Stimulated activated CD4-positive, alpha-beta T cell treated with anti-CD3 and anti-CD28 coated beads, Interleukin-15, amount 100 ng/mL, for 48 hours (primary cell): Measurements from ENCODE around the gene ZNF485.
"Not testable (repeated sequence)": the region's sequence is repeated elsewhere in the genome, so short reads cannot be mapped to it uniquely, and the experiment has no call there.

Experiments
- DNase-seq, 2 donors: peaks; one replicate each; pipeline ENCODE4 v3.0.0-alpha.2; 2020; ENCODE audit warnings: low read depth in 2 of 2

Gene ZNF485

GRCh38 chr10:43605850-43606322, 352 bp upstream of the ZNF485 start:
- no peak for DNase-seq

GRCh38 chr10:43607199-43607573, 948 bp downstream of the ZNF485 start:
- no peak for DNase-seq

DNA sequence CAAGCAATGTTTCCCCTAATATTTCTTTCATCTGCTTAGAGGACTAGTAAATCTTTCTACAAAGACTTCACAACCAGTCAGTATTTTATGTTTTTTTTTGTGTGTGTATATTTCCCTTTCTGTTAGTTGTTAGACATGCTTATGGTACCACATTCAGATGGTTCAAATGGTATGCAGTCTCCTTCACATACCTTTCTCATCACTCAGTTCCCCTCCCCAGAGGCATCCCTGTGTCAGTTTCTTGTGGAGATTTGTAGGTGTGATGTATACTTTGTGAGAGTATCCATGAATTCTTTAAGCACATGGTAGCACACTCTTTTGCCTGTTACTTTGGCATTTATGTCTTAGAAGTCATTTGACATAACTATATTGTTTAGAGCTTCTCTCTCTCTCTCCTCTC, 4.4 kb downstream of the ZNF485 start:
- DNase-seq, result no peak

GRCh38 chr10:43616697-43617370, 10.6 kb downstream of the ZNF485 start:
- DNase-seq, result no peak

- no peak for DNase-seq
These were observed 13.1 kb downstream of the ZNF485 start for GRCh38 chr10:43619368-43619767.

DNA sequence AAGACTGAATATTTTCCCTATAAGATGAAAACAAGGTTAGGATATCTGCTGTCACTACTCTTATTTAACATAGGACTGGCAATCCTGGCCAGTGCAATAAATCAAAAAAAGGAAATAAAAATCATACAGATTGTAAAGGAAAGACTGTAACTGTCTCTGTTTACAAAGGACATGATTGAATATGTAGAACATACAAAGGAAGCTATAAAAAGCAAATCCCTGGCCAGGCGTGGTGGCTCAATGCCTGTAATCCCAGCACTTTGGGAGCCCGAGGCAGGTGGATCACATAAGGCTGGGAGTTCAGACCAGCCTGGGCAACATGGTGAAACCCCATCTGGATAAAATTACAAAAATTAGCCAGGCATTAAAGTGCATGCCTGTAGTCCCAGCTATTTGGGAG, 15.8 kb downstream of the ZNF485 start:
- DNase-seq, result no peak

GRCh38 chr10:43623351-43623750, 17.1 kb downstream of the ZNF485 start:
- DNase-seq, result no peak

GRCh38 chr10:43627942-43628341, 21.7 kb downstream of the ZNF485 start:
- no peak for DNase-seq

- no peak for DNase-seq
These were observed 22.7 kb downstream of the ZNF485 start for GRCh38 chr10:43628956-43629355.

GRCh38 chr10:43635816-43636215, 29.6 kb downstream of the ZNF485 start:
- not testable (repeated sequence) for DNase-seq

DNA sequence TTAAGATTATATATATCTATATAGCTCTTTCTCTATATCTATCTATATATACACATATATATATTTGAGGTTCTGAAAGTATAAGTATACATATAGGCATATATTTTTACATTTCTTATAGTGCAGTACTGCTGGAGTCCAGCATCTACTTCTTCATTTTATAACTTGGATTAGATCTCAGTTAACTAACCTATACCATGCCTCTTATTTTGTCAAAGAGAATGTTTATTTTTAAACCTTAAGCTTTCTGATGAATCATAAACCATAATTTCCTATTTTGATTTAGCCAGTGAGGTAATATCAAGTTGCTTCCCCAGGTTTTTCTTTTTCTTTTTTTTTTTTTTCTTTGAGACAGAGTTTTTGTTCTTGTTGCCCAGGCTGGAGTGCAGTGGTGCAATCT, 34.4 kb downstream of the ZNF485 start:
- DNase-seq, result no peak

GRCh38 chr10:43644252-43644651, 38.0 kb downstream of the ZNF485 start:
- DNase-seq, result no peak

DNA sequence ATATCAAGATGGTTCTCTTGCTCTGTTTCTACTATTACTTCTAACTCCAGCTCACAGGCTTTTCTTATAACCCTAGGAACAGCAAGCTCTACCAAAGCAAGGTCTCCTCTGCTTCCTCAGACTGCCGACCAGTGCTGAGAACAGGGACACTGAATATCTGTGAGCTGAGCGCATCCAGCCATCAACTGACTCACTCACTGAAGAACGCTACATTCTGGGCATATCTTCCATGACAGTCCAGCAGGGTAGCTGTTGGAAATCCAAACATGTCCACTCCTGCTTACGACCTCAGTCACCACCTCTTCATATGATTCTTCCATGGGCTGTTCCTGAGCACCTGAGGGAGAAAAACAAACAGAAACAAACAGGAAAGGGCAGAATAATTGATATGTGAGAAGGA, 39.6 kb downstream of the ZNF485 start:
- DNase-seq, result no peak

- DNase-seq, result no peak
These were observed 41.3 kb downstream of the ZNF485 start for GRCh38 chr10:43647576-43647975.

- no peak for DNase-seq
These were observed 41.8 kb downstream of the ZNF485 start for GRCh38 chr10:43648095-43648397.

DNA sequence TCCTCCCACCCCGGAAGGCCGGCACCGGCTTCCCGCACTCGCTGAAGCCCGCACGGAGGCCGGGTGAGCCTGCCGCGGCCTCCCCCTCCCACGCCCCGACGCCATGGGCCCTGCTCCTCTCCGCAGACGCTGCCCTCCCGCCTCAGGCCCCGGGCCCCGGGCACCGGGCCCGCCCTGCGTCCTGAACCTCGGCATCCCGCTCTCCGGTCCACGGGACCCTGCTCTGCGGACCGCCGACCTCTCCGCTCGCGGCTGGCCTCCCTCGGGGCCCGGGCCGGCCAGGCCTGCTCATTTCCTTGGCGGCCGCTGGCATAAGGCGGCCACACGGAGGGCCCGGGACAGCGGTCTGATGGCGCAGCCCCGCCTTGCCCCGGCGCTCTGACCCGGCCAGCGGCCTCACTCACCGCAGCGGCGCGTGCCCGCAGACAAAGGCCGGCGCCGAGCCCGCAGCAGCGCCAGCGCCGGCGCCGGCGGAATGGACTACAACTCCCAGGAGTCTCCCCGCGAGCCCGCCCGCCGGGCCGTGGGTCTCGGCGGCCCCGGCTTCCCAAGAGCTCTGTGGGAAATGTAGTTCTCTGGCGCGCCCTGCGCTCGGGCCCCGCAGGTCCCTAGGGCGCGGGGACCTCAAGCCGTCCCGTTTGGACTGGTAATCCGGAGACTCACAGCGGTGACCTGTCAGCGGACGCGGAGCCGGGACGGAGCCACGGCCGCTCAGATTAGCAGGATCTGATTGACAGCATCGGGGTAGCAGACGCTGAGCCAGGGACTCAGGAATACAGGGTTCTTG, 42.4 kb downstream of the ZNF485 start, which contains the start of gene ZNF32:
TSS of gene ZNF32 (minus strand) at position 484 of the 787 bp plus-strand sequence. CDS start 2,748 bp downstream, outside the sequence.
- peak; percentile 70 to 74 for DNase-seq

GRCh38 chr10:43649185-43649523, 42.9 kb downstream of the ZNF485 start:
- DNase-seq, result no peak

DNA sequence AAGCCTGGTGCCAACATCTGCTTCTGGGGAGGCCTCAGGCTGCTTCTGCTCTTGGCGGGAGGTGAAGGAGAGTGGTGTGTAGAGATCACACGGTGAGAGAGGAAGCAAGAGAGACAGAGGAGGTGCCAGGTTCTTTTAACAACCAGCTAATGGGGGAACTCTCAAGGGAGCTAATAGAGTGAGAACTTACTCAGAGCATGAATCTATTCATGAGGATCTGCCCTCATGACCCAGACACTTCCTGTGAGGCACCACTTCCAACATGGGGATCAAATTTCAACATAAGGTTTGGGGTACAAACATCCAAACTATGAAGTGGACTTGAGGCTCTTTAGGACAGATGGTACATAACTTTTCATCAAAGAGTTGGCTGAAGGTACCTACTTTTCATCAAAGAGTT, 47.5 kb downstream of the ZNF485 start:
- no peak for DNase-seq

DNA sequence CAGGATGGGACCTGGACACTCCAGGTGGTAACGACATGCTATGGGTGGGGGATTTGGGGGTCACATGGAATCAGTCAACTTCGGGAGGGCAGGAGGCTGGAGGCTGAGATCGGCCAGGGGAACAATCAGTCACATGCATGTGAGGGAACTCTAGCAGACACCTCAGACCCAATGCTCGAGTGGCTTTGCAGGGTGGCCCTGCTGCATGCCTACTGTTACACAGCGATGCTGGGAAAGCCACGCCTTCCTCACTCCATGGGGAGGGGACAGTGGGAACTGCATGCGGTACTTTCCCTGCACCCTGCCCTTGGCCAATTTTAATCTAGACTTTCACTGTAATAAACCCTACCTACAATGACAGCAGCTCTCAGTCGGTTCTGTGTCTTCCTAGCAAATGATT, 49.1 kb downstream of the ZNF485 start:
- no peak for DNase-seq

DNA sequence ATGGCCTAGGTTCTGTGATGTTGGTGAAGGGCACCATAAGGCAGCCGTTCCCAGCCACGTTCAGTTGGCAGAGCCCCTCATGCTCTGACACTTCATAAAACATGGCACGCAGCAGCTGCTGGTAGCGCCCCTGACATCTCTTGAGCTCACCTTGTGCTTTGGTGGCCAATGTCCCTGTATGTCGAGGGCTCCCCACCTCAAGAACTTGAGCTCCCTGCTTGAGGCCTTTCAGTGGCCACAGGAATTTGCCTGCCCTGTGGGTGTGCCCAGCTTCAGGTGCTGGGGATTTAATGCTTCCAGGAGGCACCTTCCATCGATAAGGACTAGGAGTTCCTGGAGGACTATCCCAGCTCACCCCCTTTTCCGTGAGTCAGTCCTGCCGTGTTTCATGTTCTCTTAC, 52.0 kb downstream of the ZNF485 start:
- no peak for DNase-seq

GRCh38 chr10:43665054-43665453, 58.8 kb downstream of the ZNF485 start:
- DNase-seq, result no peak

DNA sequence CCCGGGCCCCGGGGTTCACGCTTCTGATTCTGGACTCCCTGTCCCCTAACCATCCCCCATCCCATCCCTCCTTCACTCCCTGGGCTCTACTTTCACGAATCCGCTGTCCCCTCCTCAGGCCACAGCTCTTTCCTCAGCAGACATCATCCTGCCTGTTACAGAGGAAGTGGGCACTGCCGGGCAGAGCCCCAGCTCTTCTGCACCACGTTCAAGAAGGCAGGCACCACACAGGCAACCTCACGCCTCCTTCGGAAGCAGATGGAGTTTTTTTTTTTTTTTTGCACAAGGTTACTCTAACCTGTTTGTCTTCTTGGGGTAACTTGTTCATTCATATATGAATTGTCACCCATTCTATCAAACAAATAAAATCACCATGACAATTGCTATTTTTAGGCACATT, 60.3 kb downstream of the ZNF485 start:
- no peak for DNase-seq

GRCh38 chr10:43667317-43667731, 61.1 kb downstream of the ZNF485 start:
- DNase-seq, result no peak
